ENCODE data around the gene CD109. TPM values are rescaled to one million over a fixed set of nuclear protein-coding genes. Genes with fewer than 3 reads are reported as not detected.

Gene CD109
- total RNA-seq, 1 donor from 2014 or later: 0.69 TPM

GRCh38 chr6:73784726-73785505 lies 88.9 kb downstream of the CD109 start:
- ATAC-seq (ENCODE audit: low read depth) (no peak), DNase-seq (no peak)
- no peak for TF ChIP-seq CTCF (IDR thresholded peaks at IDR 0.05)
- Mint-ChIP-seq H3K36me3 (ENCODE audit: low read depth) (no peaks in the 10 kb centered on the region), H3K27ac (no peak overlapping the region), H3K4me3 (no peak overlapping the region), H3K4me1 (no peaks in the 10 kb centered on the region), H3K27me3 (no peaks in the 10 kb centered on the region), H3K9me3 (no peaks in the 10 kb centered on the region)
- intact Hi-C loops (cut with micrococcal nuclease): no loop called here
- POLR2A ChIA-PET: no interaction called here
- CTCF ChIA-PET: no interaction called here

- Mint-ChIP-seq H3K9me3 (no peaks in the 10 kb centered on the region), H3K36me3 (ENCODE audit: low read depth) (no peaks in the 10 kb centered on the region), H3K4me3 (no peak overlapping the region), H3K4me1 (no peaks in the 10 kb centered on the region), H3K27ac (no peak overlapping the region), H3K27me3 (no peaks in the 10 kb centered on the region)
- intact Hi-C loops (cut with micrococcal nuclease): no loop called here
- ChIA-PET CTCF (no interaction called here), POLR2A (no interaction called here)
- no peak for TF ChIP-seq CTCF (IDR thresholded peaks at IDR 0.05)
- ATAC-seq (ENCODE audit: low read depth) (no peak), DNase-seq (no peak)
Measured at GRCh38 chr6:73790574-73790973, 94.6 kb downstream of the CD109 start.

- intact Hi-C loops (cut with micrococcal nuclease): no loop called here
- DNase-seq: no peak
- no peaks in the 10 kb centered on the region for H3K9me3 Mint-ChIP-seq
- no peaks in the 10 kb centered on the region for H3K4me1 Mint-ChIP-seq
- no peak overlapping the region for H3K27ac Mint-ChIP-seq
- no peaks in the 10 kb centered on the region for H3K36me3 Mint-ChIP-seq (ENCODE audit: low read depth)
- ATAC-seq (ENCODE audit: low read depth): no peak
- POLR2A ChIA-PET: no interaction called here
- no peak for TF ChIP-seq CTCF (IDR thresholded peaks at IDR 0.05)
- H3K4me3 Mint-ChIP-seq: no peak overlapping the region
- no peaks in the 10 kb centered on the region for H3K27me3 Mint-ChIP-seq
- CTCF ChIA-PET: no interaction called here
Measured at GRCh38 chr6:73791336-73791735, 95.3 kb downstream of the CD109 start.

DNA sequence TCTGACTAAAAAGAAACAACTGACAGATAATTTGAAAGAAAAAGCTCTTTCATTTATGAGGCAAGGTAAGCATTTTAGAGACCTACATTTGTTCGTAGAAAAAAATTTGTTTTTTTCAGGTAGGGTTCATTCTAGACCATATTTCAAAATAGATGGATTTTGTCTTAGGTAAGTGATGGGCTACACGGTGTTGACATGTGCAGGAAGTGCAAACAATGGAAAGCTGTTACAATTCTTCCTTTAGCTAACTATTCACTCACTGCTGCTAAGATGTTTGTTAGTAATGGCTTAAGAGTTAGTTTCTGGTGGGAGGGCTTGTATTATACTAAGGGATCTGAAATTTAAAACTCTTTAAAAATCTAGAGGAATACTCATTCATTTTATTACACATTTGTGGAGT lies 96.7 kb downstream of the CD109 start:
- no peak for ATAC-seq (ENCODE audit: low read depth)

DNA sequence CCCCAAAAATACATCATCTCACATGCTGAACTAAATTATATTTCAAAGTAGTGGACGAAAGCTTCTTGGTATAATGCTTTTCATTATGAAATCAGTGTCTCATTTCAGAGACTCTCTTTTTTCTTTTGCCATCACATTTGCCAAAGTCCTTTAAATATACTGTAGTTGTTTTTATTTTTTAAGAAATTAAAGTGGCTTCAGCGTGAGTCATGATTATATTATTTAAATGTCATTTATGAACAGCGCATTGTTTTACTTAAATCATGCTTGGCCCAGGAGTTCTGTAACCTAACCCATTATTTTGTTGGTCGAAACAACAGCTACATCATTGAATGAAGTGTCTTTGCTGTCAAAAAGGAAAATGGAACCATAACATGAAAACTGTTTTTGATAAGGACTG lies 100.9 kb downstream of the CD109 start:
- Mint-ChIP-seq H3K4me3 (no peak overlapping the region), H3K27ac (no peak overlapping the region), H3K36me3 (ENCODE audit: low read depth) (no peaks in the 10 kb centered on the region), H3K27me3 (peaks cover 4% of the 10 kb centered on the region), H3K9me3 (no peaks in the 10 kb centered on the region), H3K4me1 (no peaks in the 10 kb centered on the region)
- POLR2A ChIA-PET: no interaction called here
- CTCF ChIA-PET: no interaction called here
- ATAC-seq (ENCODE audit: low read depth) (no peak), DNase-seq (no peak)
- intact Hi-C loops (cut with micrococcal nuclease): no loop called here
- TF ChIP-seq CTCF (IDR thresholded peaks at IDR 0.05): no peak

More for the DNA sequence above, 96.7 kb downstream of the CD109 start:
- Mint-ChIP-seq H3K9me3 (no peaks in the 10 kb centered on the region), H3K27ac (no peak overlapping the region), H3K4me3 (no peak overlapping the region), H3K27me3 (no peaks in the 10 kb centered on the region), H3K36me3 (ENCODE audit: low read depth) (no peaks in the 10 kb centered on the region), H3K4me1 (no peaks in the 10 kb centered on the region)
- no peak for DNase-seq
- intact Hi-C loops (cut with micrococcal nuclease): no loop called here
- POLR2A ChIA-PET: no interaction called here
- no peak for TF ChIP-seq CTCF (IDR thresholded peaks at IDR 0.05)
- CTCF ChIA-PET: no interaction called here

Data from activated B cell treated with CpG ODN at 0.5 μM for 24 hours (primary cell).